Rectal smooth muscle tissue (tissue), 1 donor: Measurements from ENCODE around the gene RRP1B.
A peak's percentile ranks its signal among the peaks of the same experiment; 100 is the strongest.

Source experiments
- H3K27ac ChIP-seq: one replicate; pipeline ENCODE4 v1.7.0; 2013; ENCODE audit warnings: low read depth, low read length, inconsistent platforms
- H3K27me3 ChIP-seq: one replicate; pipeline ENCODE4 v1.7.0; 2013; ENCODE audit warnings: low read length; ENCODE audit not compliant: control insufficient read depth, insufficient read depth
- H3K36me3 ChIP-seq: one replicate; pipeline ENCODE4 v1.7.0; 2013; ENCODE audit warnings: low read length; ENCODE audit not compliant: control insufficient read depth, insufficient read depth
- H3K4me1 ChIP-seq: one replicate; pipeline ENCODE4 v1.7.0; 2013; ENCODE audit warnings: low read length; ENCODE audit not compliant: control insufficient read depth, insufficient read depth
- H3K4me3 ChIP-seq: one replicate; pipeline ENCODE4 v1.7.0; 2013; ENCODE audit warnings: low read length
- H3K9ac ChIP-seq: one replicate; pipeline ENCODE4 v1.7.0; 2013; ENCODE audit warnings: low read length

The RRP1B gene

DNA sequence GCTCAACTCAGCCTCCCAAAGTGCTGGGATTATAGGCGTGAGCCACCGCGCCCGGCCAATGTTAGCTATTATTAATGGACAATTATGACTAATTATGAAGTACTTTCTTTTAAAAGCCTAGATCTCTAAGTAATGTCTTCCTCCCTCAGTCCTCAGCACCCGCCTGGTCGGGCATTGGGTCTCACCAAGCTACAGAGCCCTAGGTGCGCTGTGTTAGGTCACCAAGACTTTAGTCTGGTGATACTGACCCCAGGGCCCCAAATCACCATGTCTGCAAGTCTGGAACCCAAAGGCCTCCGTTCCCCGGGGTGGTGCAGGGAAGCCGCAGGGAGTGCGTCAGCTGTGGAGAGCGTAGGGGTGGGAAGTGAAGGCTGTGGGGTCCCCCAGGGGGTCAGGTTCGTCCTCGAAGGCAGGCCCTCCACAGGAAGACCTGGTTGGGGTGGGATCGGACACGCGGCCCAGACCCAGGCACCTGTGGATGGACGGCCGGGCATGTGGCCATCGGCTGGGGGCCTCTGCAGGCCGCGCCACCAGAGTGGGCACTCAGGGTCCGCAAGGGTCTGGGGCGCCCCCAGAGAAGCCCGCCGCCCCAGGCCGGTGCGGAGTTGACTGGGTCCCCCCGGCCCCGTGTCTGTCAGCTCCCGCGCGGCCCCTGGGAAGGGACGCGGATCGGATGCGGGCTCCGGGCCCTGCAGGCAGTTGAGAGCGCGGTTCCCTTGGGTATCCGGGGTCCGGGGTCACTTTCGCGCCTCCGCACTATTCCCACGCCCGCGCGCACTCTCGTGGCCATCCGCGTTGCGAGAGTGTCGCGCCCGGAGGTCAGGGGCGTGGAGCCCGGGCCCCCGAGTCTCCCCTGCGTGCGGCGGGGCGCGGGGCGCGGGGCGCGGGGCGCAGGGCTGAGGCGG lies 58.9 kb downstream of the RRP1B start:
- H3K4me3 ChIP-seq = peak overlapping the region; percentile 92
- H3K9ac ChIP-seq = peak overlapping the region; percentile 4
- H3K27me3 ChIP-seq = no peaks in the 10 kb centered on the region
- H3K27ac ChIP-seq = no peak overlapping the region
- peaks cover 17% of the 10 kb centered on the region for H3K4me1 ChIP-seq
- no peaks in the 10 kb centered on the region for H3K36me3 ChIP-seq

- Histone ChIP-seq H3K27me3 (no peaks in the 10 kb centered on the region), H3K4me1 (peaks cover 17% of the 10 kb centered on the region), H3K36me3 (peaks cover 4% of the 10 kb centered on the region), H3K27ac (peak within 1 kb of the TSS; percentile 66), H3K4me3 (peak within 1 kb of the TSS; percentile 92), H3K9ac (peak within 1 kb of the TSS; percentile 83)
Observed at GRCh38 chr21:43718872-43719747, 59.8 kb downstream of the RRP1B start, which contains the start of gene PDXK. Gene PDXK, plus strand, starts transcription at chr21:43719129. Its CDS starts 166 bp downstream, at chr21:43719295.

DNA sequence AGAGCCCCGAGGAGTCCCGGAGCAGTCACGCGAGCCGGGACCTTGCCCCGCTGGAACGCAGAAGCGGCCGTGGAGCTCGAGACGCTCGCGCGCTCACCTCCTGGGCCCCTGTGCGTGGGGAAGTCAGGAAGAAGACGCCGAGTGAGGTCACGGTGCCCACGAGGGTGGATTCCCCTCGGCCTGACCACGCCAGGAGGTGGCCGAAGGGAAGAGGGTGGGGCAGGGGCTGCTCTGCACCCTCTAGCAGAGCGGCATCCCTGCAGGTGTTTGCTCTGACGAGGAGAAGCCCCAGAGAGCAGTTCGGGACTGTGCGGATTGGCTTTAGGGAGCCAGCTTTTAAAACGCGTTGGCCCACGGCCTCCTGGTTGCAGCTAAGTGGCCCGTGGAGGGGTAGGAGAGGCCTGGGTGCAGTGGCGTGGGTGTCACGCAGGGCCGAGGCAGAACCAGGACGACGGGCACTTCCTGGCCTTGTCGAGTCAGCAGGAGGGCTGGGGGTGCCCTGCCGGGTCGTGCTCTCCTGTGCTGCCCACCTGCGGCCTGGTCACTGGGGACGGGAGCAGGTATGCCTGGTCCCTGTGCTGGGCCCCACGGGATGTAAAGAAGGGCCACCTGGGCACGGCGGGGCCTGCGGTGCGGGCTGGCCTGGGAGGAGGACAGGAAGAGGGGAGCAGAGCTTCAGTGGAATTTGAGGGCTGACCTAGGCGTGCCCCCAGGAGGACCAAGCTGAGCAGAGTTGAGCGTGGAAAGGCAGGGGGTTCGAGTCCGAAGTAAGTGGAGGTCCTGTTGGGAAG lies 60.6 kb downstream of the RRP1B start:
- Histone ChIP-seq H3K36me3 (peaks cover 4% of the 10 kb centered on the region), H3K9ac (peak overlapping the region; percentile 42), H3K27ac (no peak overlapping the region), H3K4me1 (peaks cover 17% of the 10 kb centered on the region), H3K4me3 (peak overlapping the region; percentile 92), H3K27me3 (no peaks in the 10 kb centered on the region)

DNA sequence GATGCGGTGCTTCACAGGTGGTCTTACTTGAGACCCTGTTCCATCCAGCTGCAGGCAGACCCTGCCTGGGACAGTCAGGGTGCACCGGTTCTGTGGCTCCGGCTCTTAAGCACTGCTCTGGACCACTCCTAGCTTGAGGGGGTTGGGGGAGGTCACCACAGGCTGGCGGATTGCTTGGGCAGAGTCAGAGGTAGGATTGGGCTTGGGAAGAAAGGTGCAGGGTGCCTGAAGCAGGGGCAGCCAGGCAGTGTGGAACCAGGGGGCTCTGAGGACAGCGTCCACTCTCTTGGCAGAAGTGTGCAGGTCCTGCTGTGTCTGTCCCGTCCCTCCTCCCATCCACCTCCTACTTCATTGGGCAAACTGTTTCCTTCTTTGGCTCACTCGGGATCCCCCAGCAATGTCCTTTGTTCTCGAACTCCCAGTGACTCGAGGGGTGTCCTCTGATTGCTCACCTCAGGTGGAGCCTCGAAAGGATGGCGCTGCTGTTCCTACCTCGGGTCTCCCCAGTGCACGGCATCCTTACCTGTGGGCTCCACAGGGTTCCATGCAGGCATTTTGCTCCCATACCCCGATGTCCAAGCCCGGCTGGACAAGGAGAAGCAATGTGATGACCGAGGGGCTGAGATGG lies 61.3 kb downstream of the RRP1B start:
- Histone ChIP-seq H3K4me1 (peaks cover 17% of the 10 kb centered on the region), H3K27ac (no peak overlapping the region), H3K27me3 (no peaks in the 10 kb centered on the region), H3K4me3 (peak overlapping the region; percentile 92), H3K36me3 (peaks cover 4% of the 10 kb centered on the region), H3K9ac (no peak overlapping the region)

DNA sequence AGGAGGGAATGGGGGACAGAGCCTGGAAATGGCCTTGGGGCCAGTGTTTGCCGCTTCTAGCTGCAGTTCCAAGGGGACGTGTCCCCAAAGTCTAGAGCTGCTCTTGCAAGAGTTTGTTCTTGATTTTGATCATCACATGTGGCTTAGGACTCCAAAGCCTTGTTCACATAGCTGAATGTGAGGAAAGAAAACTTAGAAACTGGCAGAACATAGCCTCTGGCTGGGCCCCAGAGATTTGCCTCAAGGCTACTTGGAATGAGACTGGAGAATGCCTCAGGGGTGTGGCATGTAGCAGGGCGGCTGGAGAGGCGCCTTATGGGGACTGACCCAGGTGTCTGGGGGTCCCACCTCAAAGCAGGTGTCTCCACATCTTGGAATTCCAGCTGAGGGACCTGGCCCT lies 61.8 kb downstream of the RRP1B start:
- Histone ChIP-seq H3K36me3 (peaks cover 4% of the 10 kb centered on the region), H3K27ac (no peak overlapping the region), H3K4me3 (peak overlapping the region; percentile 92), H3K9ac (no peak overlapping the region), H3K27me3 (no peaks in the 10 kb centered on the region), H3K4me1 (peaks cover 17% of the 10 kb centered on the region)

- Histone ChIP-seq H3K4me1 (peaks cover 17% of the 10 kb centered on the region), H3K9ac (no peak overlapping the region), H3K27me3 (no peaks in the 10 kb centered on the region), H3K36me3 (peaks cover 4% of the 10 kb centered on the region), H3K27ac (no peak overlapping the region), H3K4me3 (no peak overlapping the region)
Observed at GRCh38 chr21:43721939-43722338, 62.6 kb downstream of the RRP1B start.

DNA sequence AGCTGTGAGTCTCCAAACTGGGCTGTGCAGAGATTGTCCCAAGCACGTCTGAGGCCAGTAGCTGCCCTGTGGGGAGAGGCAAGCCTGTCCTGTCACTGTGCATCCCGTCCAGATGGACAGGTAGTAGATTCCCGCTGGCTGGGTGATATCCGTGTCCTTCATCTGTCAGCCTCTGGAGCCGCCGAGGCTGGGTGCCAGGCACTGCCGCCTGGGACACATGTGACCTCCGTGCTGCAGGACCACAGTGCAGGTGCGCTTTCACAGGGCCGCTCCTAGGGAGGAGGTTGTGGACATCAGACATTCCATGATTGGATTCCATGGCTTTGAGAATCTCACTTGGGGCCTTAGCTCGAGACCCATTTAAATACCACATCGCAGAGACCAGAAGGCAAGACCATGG lies 64.3 kb downstream of the RRP1B start:
- Histone ChIP-seq H3K27ac (no peak overlapping the region), H3K9ac (no peak overlapping the region), H3K36me3 (peaks cover 4% of the 10 kb centered on the region), H3K4me3 (no peak overlapping the region), H3K4me1 (peaks cover 27% of the 10 kb centered on the region), H3K27me3 (no peaks in the 10 kb centered on the region)

GRCh38 chr21:43726686-43727518 lies 67.5 kb downstream of the RRP1B start:
- H3K4me3 ChIP-seq = no peak overlapping the region
- peak overlapping the region; percentile 88 for H3K27ac ChIP-seq
- no peak overlapping the region for H3K9ac ChIP-seq
- H3K27me3 ChIP-seq = no peaks in the 10 kb centered on the region
- H3K36me3 ChIP-seq = peaks cover 4% of the 10 kb centered on the region
- H3K4me1 ChIP-seq = peaks cover 14% of the 10 kb centered on the region

DNA sequence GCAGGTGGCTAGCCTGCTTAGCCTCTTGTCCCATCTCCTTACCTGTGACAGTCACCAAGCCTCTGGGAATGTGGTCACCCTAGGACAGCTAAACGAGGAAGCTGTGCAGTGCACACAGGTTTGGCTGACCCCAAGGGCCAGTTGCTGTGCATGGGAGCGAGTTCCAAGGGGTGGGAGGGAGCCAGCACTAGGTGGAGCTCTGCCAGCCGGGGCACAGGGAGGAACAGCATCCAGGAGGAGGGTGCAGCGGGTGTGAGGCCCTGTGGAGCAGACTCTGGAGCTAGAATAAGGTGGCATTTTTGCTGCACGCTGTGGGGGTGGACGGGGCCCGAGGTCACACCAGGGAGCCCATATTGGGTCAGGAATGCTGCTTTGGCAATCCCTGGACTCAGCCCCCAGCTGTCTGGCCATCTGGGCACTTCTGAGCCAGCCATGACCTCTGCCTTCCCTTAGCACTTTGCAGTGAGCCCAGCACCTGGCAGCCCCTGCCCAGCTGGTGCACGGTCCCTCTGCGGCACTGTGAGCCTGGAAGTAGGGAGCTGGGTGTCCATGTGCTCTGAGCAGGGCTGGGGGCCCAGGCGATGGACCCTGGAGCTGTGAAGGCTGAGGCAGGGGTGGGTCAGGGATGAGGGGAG lies 68.3 kb downstream of the RRP1B start:
- no peaks in the 10 kb centered on the region for H3K27me3 ChIP-seq
- peak overlapping the region; percentile 88 for H3K27ac ChIP-seq
- peak overlapping the region; percentile 66 for H3K4me3 ChIP-seq
- no peak overlapping the region for H3K9ac ChIP-seq
- H3K4me1 ChIP-seq = peaks cover 10% of the 10 kb centered on the region
- peaks cover 4% of the 10 kb centered on the region for H3K36me3 ChIP-seq

DNA sequence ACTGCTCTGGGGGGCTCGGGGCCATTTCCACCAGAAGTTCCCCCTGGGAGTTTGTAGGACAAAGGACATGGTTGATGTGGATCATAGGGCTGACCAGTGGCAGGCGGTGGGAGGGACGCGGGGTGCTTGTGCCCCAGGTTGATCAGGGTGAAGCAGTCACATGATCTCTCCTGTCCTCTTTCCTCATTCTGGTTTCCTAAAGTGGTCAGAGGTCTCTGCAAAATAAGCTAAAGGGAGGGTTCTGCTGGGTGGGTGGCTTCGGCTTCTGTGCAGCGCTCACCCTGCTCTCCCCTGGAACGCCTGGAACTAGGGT lies 68.8 kb downstream of the RRP1B start:
- Histone ChIP-seq H3K4me3 (peak overlapping the region; percentile 66), H3K4me1 (peaks cover 10% of the 10 kb centered on the region), H3K36me3 (peaks cover 4% of the 10 kb centered on the region), H3K27ac (peak overlapping the region; percentile 88), H3K27me3 (no peaks in the 10 kb centered on the region), H3K9ac (peak overlapping the region; percentile 1)
